ENCODE data around the gene AGA. TPM values are rescaled to one million over a fixed set of nuclear protein-coding genes. Genes with fewer than 3 reads are reported as not detected.

Gene AGA
- total RNA-seq, 4 donors from 2014 or later: 5.4 to 32.2 (median 22.1) TPM; not detected in 1

DNA sequence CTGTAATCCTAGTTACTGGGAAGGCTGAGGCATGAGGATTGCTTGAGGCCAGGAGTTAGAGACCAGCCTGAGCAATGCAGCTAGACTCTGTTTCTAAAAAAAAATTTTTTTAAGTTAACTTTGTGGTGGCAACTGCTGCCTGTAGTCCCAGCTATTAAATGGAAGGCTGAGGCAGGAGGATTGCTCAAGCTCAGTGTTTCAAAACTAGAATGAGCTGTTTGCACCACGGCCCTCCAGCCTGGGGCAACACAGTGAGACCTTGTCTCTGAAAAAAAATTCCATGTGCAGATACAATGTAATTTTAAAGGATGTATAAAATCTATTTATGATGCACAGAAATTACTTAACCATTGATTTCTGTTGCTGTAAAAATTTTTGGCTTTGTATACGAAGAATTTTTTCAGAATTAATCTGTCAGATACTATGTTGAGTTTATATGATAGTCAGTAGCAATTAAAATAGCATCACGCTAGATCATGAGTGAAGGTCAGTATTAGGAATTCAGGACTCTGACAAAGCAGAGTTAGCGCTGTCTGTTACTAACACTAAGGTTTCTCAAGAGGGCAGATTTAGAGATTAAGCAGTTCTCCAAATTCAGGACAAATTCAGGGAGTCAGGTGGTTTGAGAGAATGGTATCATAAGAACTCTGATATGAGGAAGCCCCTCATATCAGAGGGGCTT lies 8.3 kb upstream of the AGA start:
- TF ChIP-seq, protein P1, sequence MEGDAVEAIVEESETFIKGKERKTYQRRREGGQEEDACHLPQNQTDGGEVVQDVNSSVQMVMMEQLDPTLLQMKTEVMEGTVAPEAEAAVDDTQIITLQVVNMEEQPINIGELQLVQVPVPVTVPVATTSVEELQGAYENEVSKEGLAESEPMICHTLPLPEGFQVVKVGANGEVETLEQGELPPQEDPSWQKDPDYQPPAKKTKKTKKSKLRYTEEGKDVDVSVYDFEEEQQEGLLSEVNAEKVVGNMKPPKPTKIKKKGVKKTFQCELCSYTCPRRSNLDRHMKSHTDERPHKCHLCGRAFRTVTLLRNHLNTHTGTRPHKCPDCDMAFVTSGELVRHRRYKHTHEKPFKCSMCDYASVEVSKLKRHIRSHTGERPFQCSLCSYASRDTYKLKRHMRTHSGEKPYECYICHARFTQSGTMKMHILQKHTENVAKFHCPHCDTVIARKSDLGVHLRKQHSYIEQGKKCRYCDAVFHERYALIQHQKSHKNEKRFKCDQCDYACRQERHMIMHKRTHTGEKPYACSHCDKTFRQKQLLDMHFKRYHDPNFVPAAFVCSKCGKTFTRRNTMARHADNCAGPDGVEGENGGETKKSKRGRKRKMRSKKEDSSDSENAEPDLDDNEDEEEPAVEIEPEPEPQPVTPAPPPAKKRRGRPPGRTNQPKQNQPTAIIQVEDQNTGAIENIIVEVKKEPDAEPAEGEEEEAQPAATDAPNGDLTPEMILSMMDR (IDR thresholded peaks at IDR 0.05): no peak
- TF ChIP-seq EP300 (IDR thresholded peaks at IDR 0.05; ENCODE audit: low read depth) (no peak), POLR2AphosphoS5 (IDR thresholded peaks at IDR 0.05) (no peak), POLR2A (IDR thresholded peaks at IDR 0.05) (no peak)
- intact Hi-C loops (cut with DNase I; ENCODE audit: low total_unique reads) (no loop called here), in situ Hi-C loops (cut with MboI; ENCODE audit: low pct_ligation_motif_present in 1 of 4, low pct_unique_long_range_greater_than_20kb in 1 of 4, low sequenced_read_pairs in 3 of 4) (no loop called here)
- Histone ChIP-seq H3K27ac (no peak overlapping the region), H3K4me3 (no peak overlapping the region), H3K36me3 (no peaks in the 10 kb centered on the region), H3K9me3 (no peaks in the 10 kb centered on the region), H3K27me3 (no peaks in the 10 kb centered on the region), H3K4me1 (no peaks in the 10 kb centered on the region)
- WGBS, 2 donors (ENCODE audit: low coverage in 1 of 2): 89 to 92% methylated on average over 4 of the region's 4 CpGs
- no peak for DNase-seq

DNA sequence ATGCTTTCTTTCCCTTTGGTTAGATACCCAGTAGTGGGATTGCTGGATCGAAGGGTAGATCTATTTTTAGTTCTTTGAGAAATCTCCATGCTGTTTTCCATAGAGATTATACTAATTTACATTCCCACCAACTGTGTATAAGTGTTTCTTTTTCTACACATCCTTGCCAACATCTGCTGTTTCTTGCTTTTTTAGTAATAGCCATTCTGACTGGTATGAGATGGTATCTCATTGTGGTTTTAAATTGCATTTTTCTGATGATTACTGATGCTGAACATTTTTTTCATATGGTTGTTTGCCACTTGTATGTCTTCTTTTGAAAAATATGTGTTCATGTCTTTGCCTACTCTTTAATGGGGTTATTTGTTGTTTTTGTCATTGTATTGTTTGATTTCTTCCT lies 6.6 kb upstream of the AGA start:
- no peak for DNase-seq
- intact Hi-C loops (cut with DNase I; ENCODE audit: low total_unique reads) (no loop called here), in situ Hi-C loops (cut with MboI; ENCODE audit: low pct_ligation_motif_present in 1 of 4, low pct_unique_long_range_greater_than_20kb in 1 of 4, low sequenced_read_pairs in 3 of 4) (no loop called here)
- WGBS, 2 donors (ENCODE audit: low coverage in 1 of 2): 75 to 83% methylated on average over 1 of the region's 1 CpG
- H3K27me3 ChIP-seq: no peaks in the 10 kb centered on the region
- TF ChIP-seq, protein P1 (IDR thresholded peaks at IDR 0.05): no peak
- TF ChIP-seq POLR2A (IDR thresholded peaks at IDR 0.05): no peak
- no peak for TF ChIP-seq POLR2AphosphoS5 (IDR thresholded peaks at IDR 0.05)
- no peak for TF ChIP-seq EP300 (IDR thresholded peaks at IDR 0.05; ENCODE audit: low read depth)
- no peaks in the 10 kb centered on the region for H3K9me3 ChIP-seq
- no peaks in the 10 kb centered on the region for H3K4me1 ChIP-seq
- no peaks in the 10 kb centered on the region for H3K36me3 ChIP-seq
- no peak overlapping the region for H3K27ac ChIP-seq
- H3K4me3 ChIP-seq: no peak overlapping the region

DNA sequence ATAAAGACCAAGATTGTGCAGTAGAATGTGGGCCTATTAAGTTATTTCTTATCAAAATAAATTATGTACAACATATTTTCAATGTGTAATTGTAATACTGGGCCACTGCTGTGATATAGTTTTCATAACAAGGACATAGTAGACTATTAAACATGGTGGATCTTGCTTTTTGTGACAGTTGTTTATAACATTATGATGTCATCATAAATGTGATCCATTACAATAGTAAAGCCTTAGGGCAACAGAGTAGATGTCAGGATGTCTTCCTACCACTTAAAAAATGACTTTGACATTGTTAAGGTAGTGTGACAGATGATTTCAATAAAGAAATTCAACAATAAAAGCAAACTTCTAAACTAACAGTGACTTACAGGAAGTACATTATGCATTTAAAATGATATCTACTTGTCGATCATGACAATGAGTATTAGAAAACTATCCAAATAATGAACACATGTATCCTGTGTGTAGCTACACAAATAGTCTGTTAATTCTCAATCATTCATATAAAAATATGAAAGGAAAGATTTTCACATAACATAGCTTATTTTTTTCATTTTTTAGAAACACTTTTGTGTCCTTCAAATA lies 5.3 kb upstream of the AGA start:
- H3K27me3 ChIP-seq: no peaks in the 10 kb centered on the region
- intact Hi-C loops (cut with DNase I; ENCODE audit: low total_unique reads) (no loop called here), in situ Hi-C loops (cut with MboI; ENCODE audit: low pct_ligation_motif_present in 1 of 4, low pct_unique_long_range_greater_than_20kb in 1 of 4, low sequenced_read_pairs in 3 of 4) (no loop called here)
- no peaks in the 10 kb centered on the region for H3K36me3 ChIP-seq
- WGBS, 2 donors (ENCODE audit: low coverage in 1 of 2): 63 to 72% methylated on average over 1 of the region's 1 CpG
- H3K27ac ChIP-seq: no peak overlapping the region
- H3K4me3 ChIP-seq: no peak overlapping the region
- DNase-seq: no peak
- H3K9me3 ChIP-seq: no peaks in the 10 kb centered on the region
- TF ChIP-seq POLR2AphosphoS5 (IDR thresholded peaks at IDR 0.05) (no peak), POLR2A (IDR thresholded peaks at IDR 0.05) (no peak), EP300 (IDR thresholded peaks at IDR 0.05; ENCODE audit: low read depth) (no peak)
- TF ChIP-seq, protein P1 (IDR thresholded peaks at IDR 0.05): no peak
- peaks cover 0 to 7% (median 0%) of the 10 kb centered on the region in 4 donors for H3K4me1 ChIP-seq

DNA sequence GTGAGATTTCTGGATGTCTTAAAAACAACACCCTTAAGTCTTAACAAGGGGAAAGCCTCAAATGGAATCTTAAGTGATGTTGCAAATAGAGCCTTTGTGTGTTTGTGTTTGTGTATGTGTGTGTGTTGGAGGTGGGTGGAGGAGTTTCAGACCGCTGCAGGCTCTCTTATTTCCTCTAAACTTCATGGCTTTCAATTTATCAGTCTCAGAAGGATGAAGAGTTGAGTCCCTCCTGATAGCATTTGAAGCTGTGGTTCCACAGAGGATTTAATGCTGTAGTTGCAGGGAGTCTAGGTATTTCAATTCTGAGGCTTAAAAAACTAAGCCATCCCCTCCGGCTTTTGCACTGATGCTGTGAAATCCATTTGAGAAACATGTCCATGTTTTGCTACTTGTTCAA lies 4.3 kb upstream of the AGA start:
- Histone ChIP-seq H3K4me3 (no peak overlapping the region), H3K27ac (no peak overlapping the region), H3K36me3 (no peaks in the 10 kb centered on the region), H3K27me3 (no peaks in the 10 kb centered on the region), H3K9me3 (no peaks in the 10 kb centered on the region), H3K4me1 (peaks cover 0 to 9% (median 1%) of the 10 kb centered on the region in 4 donors)
- in situ Hi-C loops (cut with MboI; ENCODE audit: low pct_ligation_motif_present in 1 of 4, low pct_unique_long_range_greater_than_20kb in 1 of 4, low sequenced_read_pairs in 3 of 4): no loop called here
- TF ChIP-seq POLR2A (IDR thresholded peaks at IDR 0.05) (no peak), POLR2AphosphoS5 (IDR thresholded peaks at IDR 0.05) (no peak), EP300 (IDR thresholded peaks at IDR 0.05; ENCODE audit: low read depth) (no peak)
- TF ChIP-seq, protein P1 (IDR thresholded peaks at IDR 0.05): no peak
- DNase-seq: no peak
- WGBS, 2 donors (ENCODE audit: low coverage in 1 of 2): 86 to 92% methylated on average over 1 to 2 of the region's 2 CpGs
- intact Hi-C loops (cut with DNase I; ENCODE audit: low total_unique reads): no loop called here
